Mesenchymal stem cell (in vitro differentiated cells and primary cell): ENCODE measurements around the gene ITGB2.

Experiments
- DNase-seq: peaks from one replicate; pipeline ENCODE4 v3.0.0-alpha.2; 2013
- H2AFZ ChIP-seq: one replicate; pipeline ENCODE4 v1.6.1; 2013; ENCODE audit warnings: low read depth, mild to moderate bottlenecking, control low read depth, inconsistent platforms, low read length, moderate library complexity
- H2AK5ac ChIP-seq: 2 replicates; pipeline ENCODE4 v1.6.1; 2013; ENCODE audit warnings: low read length, moderate library complexity, mild to moderate bottlenecking, inconsistent platforms; ENCODE audit not compliant: severe bottlenecking
- H2BK120ac ChIP-seq: one replicate; pipeline ENCODE4 v1.6.1; 2013; ENCODE audit warnings: low read depth, mild to moderate bottlenecking, inconsistent platforms, low read length, moderate library complexity
- H2BK12ac ChIP-seq, 2 experiments: one replicate each; pipeline ENCODE4 v1.6.1; 2013; ENCODE audit warnings: inconsistent platforms in 2 of 2, low read length in 2 of 2, mild to moderate bottlenecking in 2 of 2, moderate library complexity in 2 of 2, control low read depth in 1 of 2
- H2BK15ac ChIP-seq: one replicate; pipeline ENCODE4 v1.6.1; 2013; ENCODE audit warnings: mild to moderate bottlenecking, low read depth, inconsistent platforms; ENCODE audit not compliant: poor library complexity, severe bottlenecking
- H2BK5ac ChIP-seq: 2 replicates; pipeline ENCODE4 v1.6.1; 2013; ENCODE audit warnings: low read depth, mild to moderate bottlenecking, low read length, control low read depth, inconsistent platforms; ENCODE audit not compliant: poor library complexity, severe bottlenecking
- H3K14ac ChIP-seq, 2 experiments: one replicate each; pipeline ENCODE4 v1.6.1; 2013; ENCODE audit warnings: inconsistent platforms in 2 of 2, low read length in 2 of 2, control low read depth in 1 of 2, mild to moderate bottlenecking in 1 of 2, moderate library complexity in 1 of 2
- H3K18ac ChIP-seq, 2 experiments: one replicate each; pipeline ENCODE4 v1.6.1; 2013; ENCODE audit warnings: inconsistent platforms in 2 of 2, low read length in 2 of 2, control low read depth in 1 of 2, low read depth in 1 of 2, mild to moderate bottlenecking in 1 of 2
- H3K23ac ChIP-seq, 2 experiments: one replicate each; pipeline ENCODE4 v1.6.1; 2013; ENCODE audit warnings: inconsistent platforms in 2 of 2, low read length in 2 of 2, mild to moderate bottlenecking in 2 of 2, moderate library complexity in 2 of 2, control low read depth in 1 of 2
- H3K27ac ChIP-seq: 2 replicates; pipeline ENCODE4 v1.5.1; 2013; ENCODE audit warnings: mild to moderate bottlenecking, moderate library complexity, low read length, control low read depth, inconsistent platforms; ENCODE audit not compliant: poor library complexity, severe bottlenecking
- H3K27me3 ChIP-seq, 2 experiments: 2 replicates each; pipeline versions ENCODE4 v1.6.1 to v1.7.0; 2013; ENCODE audit warnings: low read length in 2 of 2, mild to moderate bottlenecking in 2 of 2, moderate library complexity in 2 of 2, control low read depth in 1 of 2, inconsistent platforms in 1 of 2; ENCODE audit not compliant: control insufficient read depth in 1 of 2, insufficient read depth in 1 of 2
- H3K36me3 ChIP-seq, 2 experiments: 2 replicates each; pipeline versions ENCODE4 v1.6.1 to v1.7.0; 2013; ENCODE audit warnings: low read length in 2 of 2, control low read depth in 1 of 2, inconsistent platforms in 1 of 2, low read depth in 1 of 2, mild to moderate bottlenecking in 1 of 2; ENCODE audit not compliant: insufficient read depth in 2 of 2, control insufficient read depth in 1 of 2
- H3K4ac ChIP-seq, 2 experiments: one replicate each; pipeline ENCODE4 v1.6.1; 2013; ENCODE audit warnings: inconsistent platforms in 2 of 2, low read length in 2 of 2, mild to moderate bottlenecking in 2 of 2, moderate library complexity in 2 of 2, control low read depth in 1 of 2, low read depth in 1 of 2
- H3K4me1 ChIP-seq: 2 replicates; pipeline ENCODE4 v1.6.1; 2013; ENCODE audit warnings: low read depth, low read length, control low read depth; ENCODE audit not compliant: control insufficient read depth, insufficient read depth
- H3K4me2 ChIP-seq: 2 replicates; pipeline ENCODE4 v1.6.1; 2013; ENCODE audit warnings: low read length, mild to moderate bottlenecking, inconsistent platforms; ENCODE audit not compliant: poor library complexity, severe bottlenecking
- H3K4me3 ChIP-seq, 2 experiments: 2 replicates each; pipeline versions ENCODE4 v1.5.1 to v1.7.0; 2013; ENCODE audit warnings: low read length in 2 of 2, mild to moderate bottlenecking in 2 of 2, control low read depth in 1 of 2, low read depth in 1 of 2; ENCODE audit not compliant: insufficient read depth in 1 of 2
- H3K79me1 ChIP-seq: replicated peaks from 2 replicates; pipeline ENCODE4 v1.6.1; 2013; ENCODE audit warnings: mild to moderate bottlenecking, control low read depth, low read length, inconsistent platforms; ENCODE audit not compliant: poor library complexity, severe bottlenecking
- H3K9ac ChIP-seq: 2 replicates; pipeline ENCODE4 v1.7.0; 2013; ENCODE audit warnings: mild to moderate bottlenecking, low read length, moderate library complexity
- H3K9me3 ChIP-seq: 2 replicates; pipeline ENCODE4 v1.7.0; 2013; ENCODE audit warnings: mild to moderate bottlenecking, low read length; ENCODE audit not compliant: control insufficient read depth
- H4K8ac ChIP-seq: one replicate; pipeline ENCODE4 v1.6.1; 2013; ENCODE audit warnings: inconsistent platforms, mild to moderate bottlenecking, low read length, moderate library complexity
- H4K91ac ChIP-seq: one replicate; pipeline ENCODE4 v1.6.1; 2013; ENCODE audit warnings: mild to moderate bottlenecking, low read length, inconsistent platforms
- WGBS: methylation state at CpG from one replicate; pipeline ENCODE4 v1.1.7; 2013; ENCODE audit warnings: mixed read lengths; 5-methylcytosine and 5-hydroxymethylcytosine counted together

The ITGB2 gene

GRCh38 chr21:44941567-44941966, 20.9 kb upstream of the ITGB2 start:
- WGBS: 97% methylated on average over 8 of the region's 8 CpGs
- Histone ChIP-seq H3K27me3 (peaks cover 0 to 9% of the 10 kb centered on the region in 2 experiments), H3K4me2 (no peak overlapping the region), H2BK12ac (no peak overlapping the region), H3K9ac (peak overlapping the region; percentile 93), H2BK5ac (no peak overlapping the region), H3K9me3 (no peaks in the 10 kb centered on the region), H2BK120ac (no peak overlapping the region), H3K14ac (no peak overlapping the region), H3K4ac (no peak overlapping the region), H3K79me1 (peaks cover 35% of the 10 kb centered on the region), H3K4me3 (peak overlapping the region in 1 of 2 experiments; percentile 93), H3K27ac (no peak overlapping the region), H4K8ac (no peak overlapping the region), H2AK5ac (peak overlapping the region; percentile 31), H3K36me3 (peaks cover 25 to 40% of the 10 kb centered on the region in 2 experiments), H2BK15ac (peak overlapping the region; percentile 12), H4K91ac (no peak overlapping the region), H2AFZ (no peak overlapping the region), H3K23ac (no peak overlapping the region), H3K18ac (no peak overlapping the region), H3K4me1 (peaks cover 10% of the 10 kb centered on the region)
- no peak for DNase-seq

- Histone ChIP-seq H2BK5ac (no peak overlapping the region), H2AFZ (peak overlapping the region; percentile 3), H4K8ac (peak overlapping the region; percentile 61), H3K23ac (peak overlapping the region in 1 of 2 experiments; percentile 83), H3K4me1 (peaks cover 12% of the 10 kb centered on the region), H3K14ac (no peak overlapping the region), H2AK5ac (no peak overlapping the region), H3K4me2 (peak overlapping the region; percentile 85), H2BK120ac (no peak overlapping the region), H3K9me3 (no peaks in the 10 kb centered on the region), H3K36me3 (peaks cover 22 to 27% of the 10 kb centered on the region in 2 experiments), H4K91ac (peak overlapping the region; percentile 46), H3K18ac (no peak overlapping the region), H2BK12ac (no peak overlapping the region), H3K27ac (no peak overlapping the region), H3K4ac (no peak overlapping the region), H3K79me1 (peaks cover 27% of the 10 kb centered on the region), H3K27me3 (peaks cover 0 to 20% of the 10 kb centered on the region in 2 experiments), H3K9ac (peak overlapping the region; percentile 93), H2BK15ac (peak overlapping the region; percentile 93), H3K4me3 (peak overlapping the region; percentile 69 to 93)
- under 1% methylated on average over 40 of the region's 53 CpGs for WGBS
- peak; percentile 37 for DNase-seq
Observed at GRCh38 chr21:44940116-44940631, 19.5 kb upstream of the ITGB2 start.

GRCh38 chr21:44939532-44940115, 18.9 kb upstream of the ITGB2 start, which contains the start of gene SLX9:
SLX9 (plus strand) TSS chr21:44940029; CDS start chr21:44940058, 29 bp downstream.
- Histone ChIP-seq H2AFZ (peak within 1 kb of the TSS; percentile 89), H3K9ac (peak within 1 kb of the TSS; percentile 93), H3K36me3 (peaks cover 16 to 22% of the 10 kb centered on the region in 2 experiments), H3K18ac (peak within 1 kb of the TSS in 1 of 2 experiments; percentile 85), H3K4me2 (peak within 1 kb of the TSS; percentile 85), H3K79me1 (peaks cover 23% of the 10 kb centered on the region), H3K4ac (no peak within 1 kb of the TSS), H4K8ac (peak within 1 kb of the TSS; percentile 92), H3K4me1 (peaks cover 12% of the 10 kb centered on the region), H3K4me3 (peak within 1 kb of the TSS; percentile 69 to 93), H3K27me3 (peaks cover 0 to 25% of the 10 kb centered on the region in 2 experiments), H3K14ac (no peak within 1 kb of the TSS), H2AK5ac (no peak within 1 kb of the TSS), H3K27ac (no peak within 1 kb of the TSS), H2BK15ac (peak within 1 kb of the TSS; percentile 93), H2BK12ac (no peak within 1 kb of the TSS), H3K23ac (peak within 1 kb of the TSS in 1 of 2 experiments; percentile 83), H2BK120ac (no peak within 1 kb of the TSS), H3K9me3 (no peaks in the 10 kb centered on the region), H4K91ac (peak within 1 kb of the TSS; percentile 46), H2BK5ac (no peak within 1 kb of the TSS)
- WGBS: 5% methylated on average over 60 of the region's 69 CpGs
- peak; percentile 73 for DNase-seq

GRCh38 chr21:44938772-44939531, 18.3 kb upstream of the ITGB2 start:
- Histone ChIP-seq H3K4me3 (peak overlapping the region; percentile 69 to 93), H3K4ac (no peak overlapping the region), H2AK5ac (no peak overlapping the region), H3K23ac (no peak overlapping the region), H4K8ac (no peak overlapping the region), H2BK120ac (no peak overlapping the region), H2AFZ (no peak overlapping the region), H3K27ac (no peak overlapping the region), H3K27me3 (peaks cover 5 to 32% of the 10 kb centered on the region in 2 experiments), H3K4me1 (peaks cover 12% of the 10 kb centered on the region), H3K4me2 (peak overlapping the region; percentile 76), H2BK5ac (no peak overlapping the region), H3K18ac (no peak overlapping the region), H2BK15ac (no peak overlapping the region), H2BK12ac (no peak overlapping the region), H3K36me3 (peaks cover 10 to 15% of the 10 kb centered on the region in 2 experiments), H3K79me1 (peaks cover 19% of the 10 kb centered on the region), H3K14ac (no peak overlapping the region), H3K9me3 (no peaks in the 10 kb centered on the region), H3K9ac (peak overlapping the region; percentile 93), H4K91ac (no peak overlapping the region)
- no peak for DNase-seq
- WGBS: 93% methylated on average over 18 of the region's 18 CpGs
